Measurements from ENCODE around the gene MRPL54. TPM values are rescaled to one million over a fixed set of nuclear protein-coding genes. Genes with fewer than 3 reads are reported as not detected.
A peak's percentile ranks its signal among the peaks of the same experiment; 100 is the strongest.

MRPL54 gene
- total RNA-seq, 1 donor from 2014 or later, result 15.1 TPM

- DNase-seq (ENCODE audit: low spot score), result no peak
- Mint-ChIP-seq H3K9me3 (no peaks in the 10 kb centered on the region), H3K27ac (peak overlapping the region; percentile 74), H3K27me3 (ENCODE audit: insufficient read depth, low read depth) (peaks cover 2% of the 10 kb centered on the region), H3K4me3 (no peak overlapping the region), H3K4me1 (no peaks in the 10 kb centered on the region), H3K36me3 (peaks cover 11% of the 10 kb centered on the region)
- no peak overlapping the region for H2AFZ ChIP-seq (replicated peaks)
- TF ChIP-seq EZH2 (IDR thresholded peaks at IDR 0.05), result no peak
- TF ChIP-seq CTCF (IDR thresholded peaks at IDR 0.05), result no peak
- no peak for TF ChIP-seq EZH2phosphoT487 (IDR thresholded peaks at IDR 0.05)
- H3K9me3 ChIP-seq (ENCODE audit: low read depth), result no peaks in the 10 kb centered on the region
- H3K9ac ChIP-seq, result no peak overlapping the region
- H4K20me1 ChIP-seq (ENCODE audit: low read depth), result no peaks in the 10 kb centered on the region
- H3K4me3 ChIP-seq, result no peak overlapping the region
- H3K4me1 ChIP-seq, result no peaks in the 10 kb centered on the region
- no peak overlapping the region for H3K27ac ChIP-seq
- no peaks in the 10 kb centered on the region for H3F3A ChIP-seq (ENCODE audit: low read depth)
- no peaks in the 10 kb centered on the region for H3K36me3 ChIP-seq
- no peaks in the 10 kb centered on the region for H3K27me3 ChIP-seq
- H3K4me2 ChIP-seq, result no peak overlapping the region
- no peaks in the 10 kb centered on the region for H3K79me2 ChIP-seq (ENCODE audit: low read depth)
Measured at GRCh38 chr19:3750211-3750610, 12.3 kb upstream of the MRPL54 start.

DNA sequence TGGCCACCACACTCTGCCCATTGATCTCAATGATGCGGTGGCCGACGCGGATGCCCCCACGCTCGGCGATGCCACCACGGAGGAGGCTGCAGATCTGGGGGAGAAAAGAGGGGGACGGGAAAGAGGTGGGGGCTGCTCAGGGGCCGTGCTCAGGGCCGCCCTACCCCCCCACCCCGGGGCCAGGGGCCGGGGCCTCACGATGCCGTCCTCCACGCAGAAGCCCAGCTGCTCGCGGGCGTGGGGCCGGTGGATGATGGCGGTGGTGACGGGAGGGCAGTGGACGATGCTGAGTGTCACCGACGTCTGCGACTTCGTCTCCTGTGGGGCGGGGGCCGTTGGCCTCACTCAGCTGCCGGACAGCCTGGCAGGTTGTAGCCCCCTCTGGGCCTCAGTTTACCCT is 11.2 kb upstream of the MRPL54 start:
- Histone ChIP-seq H3F3A (ENCODE audit: low read depth) (no peaks in the 10 kb centered on the region), H3K4me1 (no peaks in the 10 kb centered on the region), H3K36me3 (no peaks in the 10 kb centered on the region), H2AFZ (replicated peaks) (no peak overlapping the region), H3K9me3 (ENCODE audit: low read depth) (no peaks in the 10 kb centered on the region), H3K27me3 (no peaks in the 10 kb centered on the region), H3K79me2 (ENCODE audit: low read depth) (no peaks in the 10 kb centered on the region), H3K4me3 (no peak overlapping the region), H3K9ac (no peak overlapping the region), H3K4me2 (no peak overlapping the region), H4K20me1 (ENCODE audit: low read depth) (no peaks in the 10 kb centered on the region), H3K27ac (no peak overlapping the region)
- H3K36me3 Mint-ChIP-seq, result peaks cover 11% of the 10 kb centered on the region
- TF ChIP-seq EZH2phosphoT487 (IDR thresholded peaks at IDR 0.05) (no peak), EZH2 (IDR thresholded peaks at IDR 0.05) (no peak), CTCF (IDR thresholded peaks at IDR 0.05) (no peak)
- H3K4me3 Mint-ChIP-seq, result no peak overlapping the region
- DNase-seq (ENCODE audit: low spot score), result no peak
- H3K27me3 Mint-ChIP-seq (ENCODE audit: insufficient read depth, low read depth), result no peaks in the 10 kb centered on the region
- no peak overlapping the region for H3K27ac Mint-ChIP-seq
- H3K9me3 Mint-ChIP-seq, result no peaks in the 10 kb centered on the region
- no peaks in the 10 kb centered on the region for H3K4me1 Mint-ChIP-seq

DNA sequence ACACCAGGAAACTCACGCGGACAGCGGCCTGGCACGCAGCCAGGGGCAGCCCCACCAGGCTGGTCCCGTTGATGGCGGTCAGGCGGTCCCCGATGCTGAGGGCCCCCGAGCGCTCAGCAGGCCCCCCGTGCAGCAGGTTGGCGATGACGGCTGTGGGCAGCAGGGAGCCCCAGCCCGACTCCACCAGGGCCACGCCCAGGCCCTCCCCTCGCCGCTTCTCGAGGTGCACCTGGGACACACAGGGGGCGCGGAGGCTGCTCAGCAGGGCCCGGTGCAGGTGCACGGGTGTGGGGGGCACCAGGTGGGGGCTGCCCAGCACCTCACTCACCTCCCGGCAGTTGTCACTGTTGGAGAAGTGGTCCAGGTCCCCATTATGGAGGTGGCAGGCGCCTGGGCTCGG is 10.0 kb upstream of the MRPL54 start:
- H3K4me3 ChIP-seq, result no peak overlapping the region
- no peaks in the 10 kb centered on the region for H3K4me1 ChIP-seq
- H4K20me1 ChIP-seq (ENCODE audit: low read depth), result no peaks in the 10 kb centered on the region
- H3K36me3 ChIP-seq, result no peaks in the 10 kb centered on the region
- Mint-ChIP-seq H3K4me3 (no peak overlapping the region), H3K9me3 (no peaks in the 10 kb centered on the region), H3K27ac (no peak overlapping the region), H3K27me3 (ENCODE audit: insufficient read depth, low read depth) (no peaks in the 10 kb centered on the region), H3K4me1 (no peaks in the 10 kb centered on the region), H3K36me3 (peaks cover 12% of the 10 kb centered on the region)
- TF ChIP-seq EZH2 (IDR thresholded peaks at IDR 0.05), result no peak
- no peak for TF ChIP-seq CTCF (IDR thresholded peaks at IDR 0.05)
- no peak overlapping the region for H3K9ac ChIP-seq
- H3F3A ChIP-seq (ENCODE audit: low read depth), result no peaks in the 10 kb centered on the region
- no peak overlapping the region for H3K4me2 ChIP-seq
- no peak overlapping the region for H2AFZ ChIP-seq (replicated peaks)
- H3K9me3 ChIP-seq (ENCODE audit: low read depth), result no peaks in the 10 kb centered on the region
- H3K79me2 ChIP-seq (ENCODE audit: low read depth), result no peaks in the 10 kb centered on the region
- no peak overlapping the region for H3K27ac ChIP-seq
- DNase-seq (ENCODE audit: low spot score), result no peak
- H3K27me3 ChIP-seq, result no peaks in the 10 kb centered on the region
